ENCODE measurements around the gene BANF1.
"Not testable (repeated sequence)": the region's sequence is repeated elsewhere in the genome, so short reads cannot be mapped to it uniquely, and the experiment has no call there.

DNA sequence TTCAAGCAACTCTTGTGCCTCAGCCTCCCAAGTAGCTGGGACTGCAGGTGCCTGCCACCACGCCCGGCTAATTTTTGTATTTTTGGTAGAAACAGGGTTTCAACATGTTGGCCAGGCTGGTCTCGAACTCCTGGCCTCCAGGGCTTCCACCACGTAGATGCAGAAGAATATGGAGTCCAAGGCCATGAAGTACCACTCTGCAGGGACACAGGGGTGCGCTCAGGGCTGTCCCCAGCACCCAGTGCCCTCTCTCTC, 20.8 kb downstream of the BANF1 start:
- TF ChIP-seq, protein P1, sequence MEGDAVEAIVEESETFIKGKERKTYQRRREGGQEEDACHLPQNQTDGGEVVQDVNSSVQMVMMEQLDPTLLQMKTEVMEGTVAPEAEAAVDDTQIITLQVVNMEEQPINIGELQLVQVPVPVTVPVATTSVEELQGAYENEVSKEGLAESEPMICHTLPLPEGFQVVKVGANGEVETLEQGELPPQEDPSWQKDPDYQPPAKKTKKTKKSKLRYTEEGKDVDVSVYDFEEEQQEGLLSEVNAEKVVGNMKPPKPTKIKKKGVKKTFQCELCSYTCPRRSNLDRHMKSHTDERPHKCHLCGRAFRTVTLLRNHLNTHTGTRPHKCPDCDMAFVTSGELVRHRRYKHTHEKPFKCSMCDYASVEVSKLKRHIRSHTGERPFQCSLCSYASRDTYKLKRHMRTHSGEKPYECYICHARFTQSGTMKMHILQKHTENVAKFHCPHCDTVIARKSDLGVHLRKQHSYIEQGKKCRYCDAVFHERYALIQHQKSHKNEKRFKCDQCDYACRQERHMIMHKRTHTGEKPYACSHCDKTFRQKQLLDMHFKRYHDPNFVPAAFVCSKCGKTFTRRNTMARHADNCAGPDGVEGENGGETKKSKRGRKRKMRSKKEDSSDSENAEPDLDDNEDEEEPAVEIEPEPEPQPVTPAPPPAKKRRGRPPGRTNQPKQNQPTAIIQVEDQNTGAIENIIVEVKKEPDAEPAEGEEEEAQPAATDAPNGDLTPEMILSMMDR (IDR thresholded peaks at IDR 0.05): not testable (repeated sequence)
- not testable (repeated sequence) for TF ChIP-seq POLR2A (IDR thresholded peaks at IDR 0.05)
